GM18519 (cell line): ENCODE results near the gene PTPRT.
"Not testable (repeated sequence)": the region's sequence is repeated elsewhere in the genome, so short reads cannot be mapped to it uniquely, and the experiment has no call there.

Experiments
- ATAC-seq: cut with Tn5 transposase; IDR thresholded peaks from one replicate; pipeline ENCODE4 v1.9.1; 2021; ENCODE audit warnings: mild to moderate bottlenecking, moderate library complexity; ENCODE audit not compliant: unreplicated experiment, low FRiP score

The PTPRT gene

DNA sequence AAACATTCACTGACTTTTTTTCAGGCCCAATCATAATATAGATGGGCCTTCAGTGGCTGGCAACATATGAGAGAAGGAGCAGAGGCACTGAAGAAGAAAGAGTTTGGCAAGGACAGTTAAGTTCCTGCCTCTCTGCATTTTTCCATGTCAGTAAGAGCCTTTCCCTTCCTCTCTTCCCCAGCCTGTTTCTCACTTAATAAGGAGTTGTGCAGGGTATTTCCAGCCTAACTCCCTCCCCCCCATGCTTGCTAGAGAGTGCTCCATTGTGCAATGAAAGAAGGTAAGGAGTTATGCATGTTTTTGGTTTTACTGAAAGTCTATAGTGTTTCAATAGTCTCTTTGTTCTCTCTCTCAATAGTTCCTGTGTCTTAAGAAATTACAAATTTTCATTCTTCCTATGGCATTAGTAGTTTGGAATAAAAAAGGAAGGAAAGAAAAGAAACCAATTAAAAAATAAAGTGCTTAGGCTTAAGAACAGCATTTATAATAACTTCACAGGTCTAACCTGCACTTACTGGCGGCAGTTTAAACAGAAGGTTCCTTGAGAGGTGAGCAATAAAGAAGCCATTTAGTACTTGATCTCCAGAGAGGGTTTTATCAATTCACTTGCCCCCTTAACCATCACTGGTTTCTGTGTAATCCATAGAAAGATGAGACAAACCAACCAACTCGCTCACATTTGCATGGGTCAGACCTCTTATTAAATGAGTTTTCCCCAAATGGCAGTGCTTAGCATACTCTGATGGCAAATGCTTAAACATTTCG, 251.1 kb downstream of the PTPRT start:
- ATAC-seq, result no peak

DNA sequence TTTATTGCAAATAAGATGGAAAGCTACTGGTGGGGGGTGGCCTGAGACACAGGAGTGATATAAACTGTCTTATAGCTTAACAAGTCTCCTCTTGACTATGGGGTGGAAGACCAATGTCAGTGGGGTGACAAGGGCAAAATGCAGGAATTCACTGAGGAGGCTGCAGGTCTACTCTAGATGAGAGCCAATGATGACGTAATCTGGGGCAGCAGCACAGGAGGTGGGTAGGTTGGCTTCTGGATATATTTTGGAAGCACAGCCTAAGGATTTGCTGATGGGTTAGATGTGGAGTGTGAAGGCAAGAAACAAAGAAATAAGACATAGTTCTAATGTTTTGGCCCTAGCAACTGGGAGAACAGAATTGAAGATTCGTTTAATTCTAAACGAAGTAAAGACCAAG, 253.2 kb downstream of the PTPRT start:
- no peak for ATAC-seq

DNA sequence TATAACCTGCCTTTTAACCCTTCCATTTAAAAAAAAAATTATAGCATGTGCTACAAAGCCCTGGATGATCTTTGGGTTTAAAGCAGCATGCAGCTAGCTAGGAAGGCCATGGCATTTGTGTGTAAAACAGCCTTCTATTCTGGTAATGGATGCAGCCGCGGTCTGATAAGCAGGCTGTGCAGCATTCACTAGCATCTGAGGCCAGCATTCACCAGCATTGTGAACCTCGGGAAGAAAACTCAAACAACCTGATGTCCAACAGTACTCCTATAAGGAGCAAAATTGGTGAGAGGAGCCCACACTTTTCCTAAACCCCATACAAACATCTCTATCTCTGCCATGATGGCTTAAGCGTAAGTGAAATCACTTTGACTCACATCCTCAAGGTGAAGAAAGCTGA, 265.5 kb downstream of the PTPRT start:
- ATAC-seq, result no peak

DNA sequence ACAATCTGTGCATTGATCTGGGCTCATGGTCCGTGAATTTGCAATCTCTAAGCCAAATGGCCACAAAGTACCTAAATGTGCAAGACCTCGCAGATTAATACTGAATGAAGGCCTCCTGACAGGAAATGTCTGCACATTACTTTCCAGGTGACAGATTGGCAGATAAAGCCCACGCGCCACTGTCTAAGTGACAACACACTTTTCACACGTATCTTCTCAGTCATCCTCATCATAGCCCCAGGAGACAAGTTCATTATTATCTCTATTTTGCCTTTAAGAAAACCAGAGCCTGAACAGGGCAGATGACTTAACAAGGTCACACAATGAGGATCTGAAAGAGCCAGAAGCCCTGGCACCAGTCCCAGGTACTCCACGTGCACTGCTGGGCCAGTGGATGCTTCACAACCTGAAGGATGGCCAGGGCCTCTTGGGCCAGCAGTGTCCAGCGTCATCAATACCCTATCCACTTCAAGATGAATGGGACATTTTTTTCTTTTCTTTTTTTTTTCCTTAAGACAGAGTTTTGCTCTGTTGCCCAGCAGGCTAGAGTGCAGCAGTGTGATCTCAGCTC, 266.3 kb downstream of the PTPRT start:
- ATAC-seq, result no peak

DNA sequence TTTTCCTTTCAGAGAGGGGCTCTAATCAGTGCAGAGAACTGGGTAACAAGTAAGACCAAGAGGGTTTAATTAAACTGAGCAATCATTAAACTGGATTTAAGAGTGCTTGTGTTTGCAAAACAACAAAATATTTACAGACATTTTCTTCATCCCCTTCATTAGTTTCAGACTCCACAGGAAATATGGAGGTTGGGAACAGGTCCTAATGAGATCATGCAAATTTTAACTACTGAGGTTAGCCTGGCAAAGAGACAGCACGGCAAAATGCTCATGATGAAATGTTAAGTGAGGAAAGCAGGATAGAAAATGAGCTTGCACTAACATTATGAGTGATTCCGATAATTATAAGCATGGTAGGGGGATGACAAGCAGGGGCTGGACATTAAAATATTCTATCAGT, 268.9 kb downstream of the PTPRT start:
- no peak for ATAC-seq

DNA sequence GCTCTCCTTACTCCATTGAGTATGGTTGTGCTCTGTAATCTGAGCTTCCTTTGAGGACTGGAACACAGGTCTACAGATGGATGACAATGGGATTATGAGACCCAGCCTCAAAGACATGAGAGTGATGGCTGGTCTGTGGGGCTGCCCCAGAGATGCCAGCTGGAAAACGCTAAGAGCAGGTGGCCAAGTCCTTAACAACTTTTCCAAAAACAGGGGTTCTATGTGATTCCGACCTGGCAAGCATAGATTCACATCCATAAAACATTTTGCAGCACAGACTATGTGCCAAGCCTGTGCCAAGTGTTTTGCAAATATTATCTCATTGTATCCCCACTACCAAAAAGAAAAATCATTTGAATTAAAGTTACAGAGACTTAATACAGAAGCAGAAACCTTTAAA, 270.4 kb downstream of the PTPRT start:
- ATAC-seq, result no peak

DNA sequence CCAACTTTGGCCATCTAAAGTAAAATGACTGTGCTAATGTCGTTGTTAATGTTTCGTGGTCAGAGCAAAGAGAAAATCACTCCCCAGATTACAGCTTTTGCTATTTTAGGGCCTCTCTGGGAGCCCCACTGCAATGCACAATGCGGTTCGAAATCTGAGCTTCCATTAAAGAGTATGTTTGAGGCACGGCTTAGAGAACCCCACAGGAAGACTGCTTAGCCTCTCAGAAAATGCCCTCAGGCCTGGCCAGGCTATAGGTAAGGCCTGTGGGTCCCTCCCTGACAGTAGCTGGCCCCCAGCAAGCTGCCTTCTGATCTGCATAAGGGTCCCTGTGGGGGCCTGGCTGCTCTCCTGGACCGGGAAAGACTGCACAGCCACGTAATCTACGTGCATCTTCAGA, 274.6 kb downstream of the PTPRT start:
- no peak for ATAC-seq

DNA sequence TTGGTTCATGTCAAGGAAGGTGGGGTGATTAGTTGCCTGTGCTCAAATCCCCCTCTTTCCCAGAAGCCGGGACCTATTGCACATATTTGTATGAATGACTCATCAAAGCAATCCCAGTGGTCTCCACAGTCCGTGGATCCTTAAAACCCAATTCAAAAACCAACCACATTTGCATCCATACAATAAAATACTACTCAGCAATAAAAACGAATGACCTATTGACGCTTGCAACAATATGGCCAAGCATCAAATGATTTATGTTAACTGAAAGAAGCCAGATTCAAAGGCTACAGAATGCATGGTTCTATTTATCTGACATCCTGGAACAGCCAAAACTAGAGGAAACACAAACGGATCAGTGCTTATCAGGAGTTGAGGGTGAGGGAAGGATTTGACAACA, 275.4 kb downstream of the PTPRT start:
- no peak for ATAC-seq

DNA sequence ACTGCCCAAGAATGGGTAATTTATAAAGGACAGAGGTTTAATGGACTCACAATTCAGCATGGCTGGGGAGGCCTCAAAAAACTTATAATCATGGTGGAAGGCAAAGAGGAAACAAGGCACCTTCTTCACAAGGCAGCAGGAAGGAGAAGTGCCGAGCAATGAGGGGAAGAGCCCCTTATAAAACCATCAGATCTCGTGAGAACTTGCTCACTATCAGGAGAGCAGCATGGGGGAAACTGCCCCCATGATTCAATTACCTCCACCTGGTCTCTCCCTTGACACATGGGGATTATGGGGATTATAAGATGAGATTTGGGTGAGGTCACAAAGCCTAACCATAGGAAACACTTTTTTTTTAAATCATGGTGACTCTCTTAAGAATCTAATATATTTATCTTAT, 278.9 kb downstream of the PTPRT start:
- ATAC-seq, result not testable (repeated sequence)

DNA sequence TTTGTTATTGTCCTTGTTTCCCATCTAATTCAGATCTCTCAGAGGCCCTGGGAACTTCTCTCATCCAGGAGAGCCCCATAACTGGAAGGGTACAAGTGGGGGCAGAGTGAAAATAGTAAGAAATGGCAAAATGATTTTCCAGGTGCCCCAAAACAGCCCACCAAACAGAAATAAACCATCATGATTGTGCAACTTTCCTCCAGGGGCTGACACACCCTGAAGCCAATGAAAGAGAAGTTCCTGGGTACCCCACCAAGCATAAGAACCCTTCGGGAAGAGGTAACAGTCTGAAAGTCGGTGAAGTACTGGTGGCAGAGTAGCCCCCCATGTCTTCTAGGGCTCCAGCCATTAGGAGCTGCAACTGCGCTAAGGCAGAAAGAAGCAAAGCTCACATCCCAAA, 282.0 kb downstream of the PTPRT start:
- ATAC-seq, result no peak

DNA sequence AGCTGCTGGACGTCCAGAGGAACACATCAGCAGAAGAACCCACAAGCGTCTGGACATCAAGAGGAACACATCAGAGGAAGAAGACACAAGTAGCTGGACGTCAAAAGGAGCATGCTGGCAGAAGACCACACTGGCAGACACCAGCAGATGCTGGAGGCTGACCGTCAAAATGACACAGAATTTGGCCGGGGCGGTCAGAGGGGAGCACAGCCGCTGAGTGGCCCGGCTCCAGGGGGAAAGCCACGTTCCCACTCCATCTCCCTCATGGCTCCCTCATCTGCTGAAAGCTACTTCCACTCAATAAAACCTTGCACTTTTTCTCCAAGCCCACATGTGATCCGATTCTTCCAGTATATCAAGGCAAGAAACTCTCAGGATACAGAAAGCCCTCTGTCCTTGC, 283.6 kb downstream of the PTPRT start:
- ATAC-seq, result no peak

DNA sequence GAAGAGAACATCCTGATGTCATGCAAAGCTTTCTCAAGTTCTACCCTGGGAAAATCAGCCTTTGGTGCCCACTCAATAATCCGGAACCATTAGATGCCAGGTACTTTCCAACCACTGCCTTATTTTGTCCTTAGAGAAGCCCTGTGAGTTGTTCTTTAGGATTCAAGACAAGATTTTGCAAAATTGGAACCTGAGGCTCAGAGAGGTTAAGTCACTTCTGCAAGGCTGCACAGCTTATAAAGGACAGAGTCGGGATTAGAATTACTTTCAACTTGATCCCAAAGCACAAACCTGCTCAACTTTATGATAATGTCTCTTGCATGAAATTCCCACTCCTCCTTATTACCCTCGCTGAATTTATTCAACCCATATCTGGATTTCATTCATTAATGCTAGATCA, 287.2 kb downstream of the PTPRT start:
- ATAC-seq, result no peak

DNA sequence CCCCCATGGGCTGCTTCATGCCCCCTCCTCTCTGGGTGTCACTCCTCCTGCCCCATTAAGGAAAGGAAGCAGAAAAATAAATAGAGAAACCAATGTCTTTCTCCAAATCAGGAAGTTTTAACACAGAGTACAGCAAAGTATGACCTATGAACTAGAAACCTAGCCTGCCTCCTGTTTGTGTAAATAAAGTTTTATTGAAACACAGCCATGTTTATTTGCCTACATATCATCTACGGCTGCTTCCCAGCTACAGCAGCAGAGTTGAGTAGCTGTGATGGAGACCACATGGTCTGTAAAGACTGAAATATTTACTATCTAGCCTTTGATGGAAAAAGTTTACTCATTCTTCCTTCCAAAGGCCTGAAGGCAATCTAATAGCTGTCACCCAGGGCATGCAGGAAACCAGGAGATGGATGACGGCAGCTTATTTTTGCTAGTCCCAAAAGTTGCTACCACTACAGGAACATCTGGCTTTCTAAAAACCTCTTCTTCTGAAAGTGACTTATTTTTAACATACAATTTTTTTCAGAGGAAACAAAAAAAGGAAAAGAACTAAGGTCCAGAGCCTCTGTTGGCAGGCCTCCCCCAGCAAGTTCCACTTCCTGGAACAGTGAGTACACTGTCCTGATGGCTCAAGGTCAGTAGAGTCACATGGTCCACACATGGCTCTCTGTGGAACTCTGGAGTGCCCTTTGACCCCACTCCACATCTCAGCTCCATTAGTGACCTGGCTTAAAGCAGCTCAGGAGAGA, 287.8 kb downstream of the PTPRT start:
- ATAC-seq, result no peak

DNA sequence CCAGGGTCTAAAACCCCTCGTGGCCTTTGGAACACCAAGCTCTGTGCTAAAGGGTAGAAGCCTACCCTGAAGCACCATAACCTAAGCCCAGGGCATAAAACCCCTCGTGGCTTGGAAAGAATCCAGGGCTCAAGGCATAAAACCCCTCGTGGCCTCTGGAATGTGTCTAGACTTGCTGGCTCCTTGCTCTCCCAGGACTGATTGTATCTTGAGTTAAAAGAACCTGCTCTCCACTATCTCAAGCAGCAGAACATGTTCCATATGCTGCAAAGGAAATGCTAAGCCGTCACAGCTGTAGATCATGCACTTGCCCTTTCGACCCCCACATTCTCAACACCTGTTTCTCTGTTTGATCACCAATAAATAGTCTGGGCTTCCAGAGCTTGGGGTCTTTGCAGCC, 288.9 kb downstream of the PTPRT start:
- ATAC-seq, result not testable (repeated sequence)

DNA sequence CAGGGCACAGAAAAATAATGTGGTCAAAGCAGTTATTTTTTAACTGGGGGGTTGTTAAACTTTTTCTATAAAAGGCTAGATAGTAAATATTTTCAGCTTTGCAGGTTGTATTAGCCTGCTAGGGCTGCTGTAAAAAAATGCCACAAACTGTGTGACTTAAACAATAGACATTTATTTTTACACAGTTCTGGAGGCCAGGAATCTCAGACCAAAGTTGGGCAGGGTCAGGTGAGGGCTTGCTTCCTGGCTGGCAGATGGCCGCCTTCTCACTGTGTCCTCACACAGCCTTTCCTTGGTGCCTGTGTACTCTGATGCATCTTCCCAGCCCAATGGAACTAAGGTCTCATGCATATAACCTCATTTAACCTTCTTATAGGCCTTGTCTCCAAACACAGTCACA, 294.7 kb downstream of the PTPRT start:
- ATAC-seq, result no peak

DNA sequence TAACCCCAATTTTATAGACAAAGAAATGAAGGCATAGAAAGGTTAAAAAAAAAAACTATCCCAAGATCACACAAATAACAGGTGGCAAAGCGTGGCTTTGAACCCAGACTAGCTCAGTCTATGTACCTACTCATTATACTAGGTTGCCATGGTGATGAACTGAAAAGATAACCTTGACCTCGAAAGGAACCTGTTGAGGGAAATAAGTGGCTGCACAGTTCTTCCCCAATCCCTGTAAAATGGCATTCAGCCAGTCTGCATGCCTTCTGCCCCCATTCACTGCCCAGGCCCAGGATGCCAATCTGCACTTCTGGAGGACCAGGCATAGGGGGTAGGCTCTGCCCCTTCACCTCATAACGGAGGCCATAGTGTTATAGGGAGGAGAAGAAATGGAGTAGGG, 295.2 kb downstream of the PTPRT start:
- no peak for ATAC-seq

DNA sequence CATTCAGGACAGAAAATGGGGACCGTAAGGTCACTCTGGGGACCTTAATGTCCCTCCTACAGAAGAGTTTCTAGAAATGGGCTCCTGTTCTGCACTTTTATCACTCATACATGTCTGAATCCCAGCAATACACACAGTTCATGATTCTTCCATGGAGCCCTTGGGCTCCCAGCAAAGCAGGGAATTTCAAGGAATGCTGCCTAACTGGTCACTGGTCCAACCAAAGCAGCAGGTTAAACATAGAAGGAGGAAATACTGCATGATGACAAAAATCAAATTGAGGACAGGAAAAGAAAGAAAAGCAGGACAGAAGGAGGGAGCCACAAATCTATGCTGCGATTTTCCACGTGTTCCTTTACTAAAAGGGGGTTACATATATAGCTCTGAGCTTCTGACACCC, 300.2 kb downstream of the PTPRT start:
- no peak for ATAC-seq

DNA sequence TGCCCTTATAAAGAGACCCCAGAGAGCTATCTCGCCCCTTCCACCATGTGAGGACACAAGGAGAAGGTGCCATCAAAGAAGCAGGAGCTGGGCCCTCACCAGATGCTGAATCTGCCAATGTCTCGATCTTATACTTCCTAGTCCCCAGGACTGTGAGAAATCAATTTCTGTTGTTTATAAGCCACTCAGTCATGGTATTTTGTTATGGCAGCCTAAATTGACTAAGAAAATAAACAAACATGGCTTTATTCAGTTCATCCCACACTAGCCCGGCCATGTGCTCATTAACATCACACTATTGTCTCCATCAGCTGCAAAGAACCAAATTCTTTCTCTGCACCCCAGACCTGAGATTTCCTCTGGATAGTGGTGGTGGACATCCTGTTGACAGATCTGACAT, 302.4 kb downstream of the PTPRT start:
- no peak for ATAC-seq

DNA sequence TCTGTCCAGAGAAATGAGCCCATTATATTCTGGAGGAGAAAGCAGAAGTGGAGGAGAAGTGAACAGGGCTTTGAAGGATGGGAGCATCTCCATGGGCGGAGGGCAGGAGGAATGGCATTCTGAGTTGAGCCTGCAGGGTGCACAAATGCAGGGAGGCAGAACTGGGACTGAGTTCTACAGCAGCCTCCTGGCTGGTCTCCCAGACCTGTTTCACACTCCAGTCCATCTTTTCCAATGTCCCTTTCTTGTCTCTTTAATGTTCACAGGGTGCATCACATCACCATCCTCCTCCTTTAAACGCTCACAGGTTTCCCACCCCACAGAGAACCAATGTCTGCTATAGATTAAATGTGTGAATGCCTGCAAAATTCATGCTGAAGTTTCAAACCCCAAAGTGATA, 302.9 kb downstream of the PTPRT start:
- no peak for ATAC-seq

DNA sequence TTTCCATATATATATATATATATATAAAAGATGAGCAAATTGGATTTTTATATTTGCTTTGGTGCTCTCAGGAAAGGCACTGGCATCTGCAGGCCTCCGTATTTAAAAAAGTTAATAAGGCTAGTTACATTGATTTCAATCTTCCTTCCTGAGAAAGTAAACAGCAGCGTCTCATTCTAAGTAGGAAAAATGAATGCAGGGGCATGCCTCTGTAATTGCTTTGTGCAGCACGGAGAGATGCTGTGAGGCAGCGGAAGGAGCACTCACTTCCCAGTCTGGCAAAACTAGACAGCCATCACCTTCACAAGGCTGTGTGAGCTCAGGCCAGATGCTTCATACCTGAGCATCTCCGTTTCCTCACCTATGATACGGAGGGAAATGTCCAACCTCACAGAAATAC, 303.7 kb downstream of the PTPRT start:
- ATAC-seq, result no peak

DNA sequence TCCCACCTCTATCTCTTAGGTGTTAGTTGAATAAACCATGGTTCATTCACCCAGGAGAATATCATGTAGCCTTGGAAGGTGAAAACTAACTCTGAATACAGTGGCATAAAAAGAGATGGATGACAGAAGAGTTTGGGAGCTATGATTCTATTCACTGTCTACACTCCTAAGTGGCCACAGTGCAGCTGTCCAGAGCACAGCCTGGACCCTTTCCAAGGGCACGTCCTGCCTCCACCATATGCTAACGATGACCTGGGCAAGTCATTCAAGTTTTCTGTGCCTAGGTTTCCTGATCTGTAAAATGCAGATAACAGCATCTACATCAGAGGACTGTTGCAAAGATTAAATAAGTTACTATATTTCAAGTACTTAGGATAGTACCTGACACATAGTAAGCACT, 314.1 kb downstream of the PTPRT start:
- ATAC-seq, result no peak

DNA sequence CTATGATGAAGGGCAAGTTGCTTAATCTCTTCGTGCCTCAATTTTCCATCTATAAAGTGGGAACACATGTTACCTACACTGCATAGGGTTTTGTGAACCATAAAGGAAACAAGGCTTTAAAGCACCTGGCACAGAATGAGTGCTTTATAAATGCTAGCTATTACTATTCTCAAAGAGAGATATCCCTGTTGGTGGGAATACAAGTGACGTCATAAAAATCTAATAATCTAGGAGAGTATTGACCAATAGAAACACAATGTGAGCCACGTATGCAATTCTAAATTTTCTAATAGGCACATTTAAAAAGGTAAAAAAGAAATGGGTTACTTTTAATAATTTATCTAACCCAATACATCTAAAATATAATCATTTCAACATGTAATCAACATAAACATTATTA, 316.4 kb downstream of the PTPRT start:
- ATAC-seq, result no peak
